SK-N-SH (cell line): Measurements from ENCODE around the gene OPTC. TPM values are rescaled to one million over a fixed set of nuclear protein-coding genes. Genes with fewer than 3 reads are reported as not detected.

Experiments
- CTCF ChIA-PET: fragments of 300-600, 350-600 bp; formaldehyde crosslinking; extraction: SDS; loops from one replicate; lab custom pipeline; 2021; lab: Yijun Ruan, JAX
- POLR2A ChIA-PET: fragments of 350-600 bp; sonication (Branson Sonifier 250); formaldehyde crosslinking; extraction: SDS; loops from one replicate; lab custom pipeline; 2020; ENCODE audit warnings: antibody characterized with exemption, inconsistent platforms; lab: Yijun Ruan, JAX
- DNase-seq: peaks from one replicate; pipeline ENCODE4 v3.0.0; 2012
- H2AFZ ChIP-seq: fragments of 200-600 bp; sonication (generic); 2 replicates; pipeline ENCODE4 v1.8.1; 2016; ENCODE audit warnings: antibody characterized with exemption, mild to moderate bottlenecking, low read depth
- H3F3A ChIP-seq: fragments of 200-600 bp; sonication (generic); replicated peaks from 2 replicates; pipeline ENCODE3; 2016; ENCODE audit warnings: antibody characterized with exemption, mild to moderate bottlenecking; ENCODE audit not compliant: insufficient read depth
- H3K27ac ChIP-seq, 2 experiments: fragments of 200-500 bp in 1 of 2; fragments of 200-600 bp in 1 of 2; sonication (Bioruptor generic) in 1 of 2; sonication (generic), shearing (Covaris generic) in 1 of 2; 2 replicates each; pipeline versions ENCODE4 v1.5.1 to v1.6.1; 2014 to 2016; ENCODE audit warnings: low read depth in 2 of 2, inconsistent platforms in 1 of 2, low read length in 1 of 2, mild to moderate bottlenecking in 1 of 2, mixed read lengths in 1 of 2
- H3K27me3 ChIP-seq: fragments of 200-600 bp; sonication (generic), shearing (Covaris generic); 2 replicates; pipeline ENCODE4 v1.6.1; 2016; ENCODE audit warnings: mixed run types; ENCODE audit not compliant: insufficient read depth
- H3K36me3 ChIP-seq, 2 experiments: fragments of 200-500 bp in 1 of 2; fragments of 200-600 bp in 1 of 2; sonication (Bioruptor generic) in 1 of 2; sonication (generic) in 1 of 2; replicated peaks in 1 of 2; 2 replicates each; pipeline versions ENCODE3 to v1.5.1; 2014 to 2016; ENCODE audit warnings: low read length in 1 of 2, mild to moderate bottlenecking in 1 of 2; ENCODE audit not compliant: insufficient read depth in 2 of 2, control insufficient read depth in 1 of 2
- H3K4me1 ChIP-seq, 2 experiments: fragments of 200-500 bp in 1 of 2; fragments of 200-600 bp in 1 of 2; sonication (Bioruptor generic) in 1 of 2; sonication (generic), shearing (Covaris generic) in 1 of 2; 2 replicates each; pipeline versions ENCODE4 v1.5.1 to v1.6.1; 2014 to 2016; ENCODE audit warnings: low read depth in 1 of 2, low read length in 1 of 2, mixed run types in 1 of 2; ENCODE audit not compliant: insufficient read depth in 2 of 2, control insufficient read depth in 1 of 2
- H3K4me2 ChIP-seq: fragments of 200-600 bp; sonication (generic), shearing (Covaris generic); 2 replicates; pipeline ENCODE4 v1.6.1; 2017; ENCODE audit warnings: mixed run types
- H3K4me3 ChIP-seq, 2 experiments: fragments of 200-500 bp in 1 of 2; fragments of 200-600 bp in 1 of 2; sonication (Bioruptor generic) in 1 of 2; sonication (generic), shearing (Covaris generic) in 1 of 2; 2 replicates each; pipeline versions ENCODE4 v1.5.1 to v1.8.1; 2014 to 2016; ENCODE audit warnings: low read depth in 2 of 2, inconsistent platforms in 1 of 2, low read length in 1 of 2, mild to moderate bottlenecking in 1 of 2, mixed read lengths in 1 of 2, moderate library complexity in 1 of 2
- H3K79me2 ChIP-seq: fragments of 200-600 bp; sonication (generic); 2 replicates; pipeline ENCODE4 v1.8.1; 2017; ENCODE audit warnings: mild to moderate bottlenecking; ENCODE audit not compliant: insufficient read depth
- H3K9ac ChIP-seq: fragments of 200-600 bp; sonication (generic); 2 replicates; pipeline ENCODE4 v1.6.1; 2017; ENCODE audit warnings: mixed run types
- H3K9me2 ChIP-seq: fragments of 200-600 bp; sonication (generic); 2 replicates; pipeline ENCODE4 v1.6.1; 2017; ENCODE audit warnings: mixed run types
- H3K9me3 ChIP-seq: fragments of 200-600 bp; sonication (generic); 2 replicates; pipeline ENCODE4 v1.6.1; 2017; ENCODE audit warnings: mixed run types, mild to moderate bottlenecking, moderate library complexity
- H4K20me1 ChIP-seq: fragments of 200-600 bp; sonication (generic); 2 replicates; pipeline ENCODE4 v1.6.1; 2017; ENCODE audit warnings: mild to moderate bottlenecking, mixed run types; ENCODE audit not compliant: insufficient read depth
- CTCF ChIP-seq: fragments of 200-600 bp; sonication (generic); IDR thresholded peaks from 2 replicates; pipeline ENCODE4 v1.6.1; 2017; ENCODE audit warnings: antibody characterized with exemption, mild to moderate bottlenecking, moderate library complexity
- EP300 ChIP-seq, 2 experiments: IDR thresholded peaks; 2 replicates each; pipeline versions ENCODE4 v1.4.0 to v1.6.1; 2012; ENCODE audit warnings: borderline replicate concordance in 1 of 2, low read depth in 1 of 2, low read length in 1 of 2
- FOXJ3 ChIP-seq: sonication (generic); formaldehyde crosslinking; IDR thresholded peaks from 2 replicates; pipeline ENCODE4 v1.5.1; 2020; ENCODE audit warnings: mild to moderate bottlenecking, missing genetic modification reagents
- GATA2 ChIP-seq: sonication (generic); formaldehyde crosslinking; IDR thresholded peaks from 2 replicates; pipeline ENCODE4 v1.5.0; 2020; ENCODE audit warnings: mild to moderate bottlenecking, missing genetic modification reagents
- JUND ChIP-seq: IDR thresholded peaks from 2 replicates; pipeline ENCODE4 v1.4.0; 2012
- MAX ChIP-seq: IDR thresholded peaks from 2 replicates; pipeline ENCODE4 v1.4.0; 2012; ENCODE audit warnings: low read depth
- PBX3 ChIP-seq: IDR thresholded peaks from 2 replicates; pipeline ENCODE4; 2012
- POLR2AphosphoS5 ChIP-seq: IDR thresholded peaks from 2 replicates; pipeline ENCODE4 v1.6.1; 2012; ENCODE audit warnings: low read depth, low read length
- RAD21 ChIP-seq: IDR thresholded peaks from 2 replicates; pipeline ENCODE4 v1.6.1; 2012; ENCODE audit warnings: mild to moderate bottlenecking, low read length
- RFX5 ChIP-seq: IDR thresholded peaks from 2 replicates; pipeline ENCODE4 v1.6.1; 2012; ENCODE audit warnings: mild to moderate bottlenecking, improper control_type of control experiment, low read length
- SIN3A ChIP-seq: IDR thresholded peaks from 2 replicates; pipeline ENCODE4 v1.6.1; 2012; ENCODE audit warnings: low read depth, mild to moderate bottlenecking, low read length, moderate library complexity, borderline replicate concordance
- SMC3 ChIP-seq: IDR thresholded peaks from 2 replicates; pipeline ENCODE4 v1.6.1; 2012; ENCODE audit warnings: low read depth, low read length, improper control_type of control experiment
- TEAD4 ChIP-seq: IDR thresholded peaks from 2 replicates; pipeline ENCODE4 v1.4.0; 2012; ENCODE audit warnings: mild to moderate bottlenecking, borderline replicate concordance; ENCODE audit not compliant: insufficient read depth
- ZBTB33 ChIP-seq: IDR thresholded peaks from 2 replicates; pipeline ENCODE4 v1.4.0; 2012; ENCODE audit warnings: low read depth, borderline replicate concordance
- WGBS: methylation state at CpG from one replicate; pipeline ENCODE4 v1.1.6; 2017; ENCODE audit warnings: low lambda C conversion rate; 5-methylcytosine and 5-hydroxymethylcytosine counted together
- polyA plus RNA-seq, 3 experiments: library from polyadenylated mRNA; depleted of rRNA; stranded (reverse); fragments of >200 nt; gene quantifications; 2 replicates each; pipeline ENCODE4 v1.2.3, GENCODE V29; 2012

OPTC gene
- polyA plus RNA-seq, 1 of the 3 experiments (the other 2 are of a cell fraction), result not detected

- POLR2A ChIA-PET, result no interaction called here
- Histone ChIP-seq H3K9me3 (no peaks in the 10 kb centered on the region), H2AFZ (no peak overlapping the region), H3K79me2 (no peaks in the 10 kb centered on the region), H3K27ac (no peak overlapping the region), H3F3A (peaks cover 16% of the 10 kb centered on the region), H3K4me2 (no peak overlapping the region), H3K4me3 (no peak overlapping the region), H3K9me2 (no peaks in the 10 kb centered on the region), H4K20me1 (no peaks in the 10 kb centered on the region), H3K4me1 (peaks cover 15 to 18% of the 10 kb centered on the region in 2 experiments; a peak in 2 of 4 replicates), H3K36me3 (no peaks in the 10 kb centered on the region), H3K9ac (no peak overlapping the region), H3K27me3 (no peaks in the 10 kb centered on the region)
- no peak for DNase-seq
- WGBS, result 94% methylated on average over 3 of the region's 3 CpGs
- CTCF ChIA-PET, result interaction anchor here (0.8 to 19.8 kb wide), 8 partner anchors 11 to 211 kb away, joined by 3 to 351 read pairs (median 6); partner anchors contain the start of gene OPTC
- TF ChIP-seq POLR2AphosphoS5, result no peak
- TF ChIP-seq CTCF, result no peak
- TF ChIP-seq ZBTB33, result no peak
- no peak for TF ChIP-seq SIN3A
- no peak for TF ChIP-seq RFX5
- TF ChIP-seq MAX, result no peak
- TF ChIP-seq EP300 (IDR thresholded peaks at IDR 0.05; ENCODE audit: borderline replicate concordance in 1 of 2, low read depth in 1 of 2, low read length in 1 of 2), result no peak
- TF ChIP-seq RAD21, result no peak
- TF ChIP-seq TEAD4, result no peak
- TF ChIP-seq GATA2 (CRISPR knock-in tag), result no peak
- no peak for TF ChIP-seq PBX3
- TF ChIP-seq SMC3, result no peak
These were observed 16.2 kb upstream of the OPTC start for GRCh38 chr1:203477748-203478147.

GRCh38 chr1:203478231-203478630 lies 15.7 kb upstream of the OPTC start:
- Histone ChIP-seq H3K27me3 (no peaks in the 10 kb centered on the region), H3F3A (peaks cover 16% of the 10 kb centered on the region), H2AFZ (no peak overlapping the region), H3K9me3 (no peaks in the 10 kb centered on the region), H3K9me2 (no peaks in the 10 kb centered on the region), H3K4me3 (no peak overlapping the region), H3K4me2 (no peak overlapping the region), H3K36me3 (no peaks in the 10 kb centered on the region), H3K27ac (no peak overlapping the region), H3K9ac (no peak overlapping the region), H3K79me2 (no peaks in the 10 kb centered on the region), H3K4me1 (peaks cover 15 to 18% of the 10 kb centered on the region in 2 experiments; a peak in 2 of 4 replicates), H4K20me1 (no peaks in the 10 kb centered on the region)
- TF ChIP-seq SIN3A, result no peak
- no peak for TF ChIP-seq RAD21
- no peak for TF ChIP-seq FOXJ3 (CRISPR knock-in tag)
- TF ChIP-seq JUND, result no peak
- TF ChIP-seq MAX, result no peak
- 92% methylated on average over 3 of the region's 3 CpGs for WGBS
- DNase-seq, result no peak
- CTCF ChIA-PET, result interaction anchor here (1.0 to 19.8 kb wide), 6 partner anchors 10 to 211 kb away, joined by 3 to 351 read pairs (median 10); no protein-coding TSS in a partner anchor
- POLR2A ChIA-PET, result no interaction called here
